NCI-H526 (cell line): ENCODE results near the gene PLEKHF1.
"Not testable (repeated sequence)": the region's sequence is repeated elsewhere in the genome, so short reads cannot be mapped to it uniquely, and the experiment has no call there.

ENCODE experiments used
- DNase-seq, 2 experiments: peaks; one replicate each; lab custom pipeline; 2025; lab: John Stamatoyannopoulos, UW

The PLEKHF1 gene, protein sequence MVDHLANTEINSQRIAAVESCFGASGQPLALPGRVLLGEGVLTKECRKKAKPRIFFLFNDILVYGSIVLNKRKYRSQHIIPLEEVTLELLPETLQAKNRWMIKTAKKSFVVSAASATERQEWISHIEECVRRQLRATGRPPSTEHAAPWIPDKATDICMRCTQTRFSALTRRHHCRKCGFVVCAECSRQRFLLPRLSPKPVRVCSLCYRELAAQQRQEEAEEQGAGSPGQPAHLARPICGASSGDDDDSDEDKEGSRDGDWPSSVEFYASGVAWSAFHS

GRCh38 chr19:29665215-29665825 is at the start of gene PLEKHF1:
Gene PLEKHF1 (plus strand): TSS chr19:29665461. CDS start chr19:29673840, 8,379 bp downstream.
- DNase-seq, result peak; percentile 34 to 90

- DNase-seq, result no peak
Measured at GRCh38 chr19:29615891-29616425, 49.3 kb upstream of the PLEKHF1 start.

DNA sequence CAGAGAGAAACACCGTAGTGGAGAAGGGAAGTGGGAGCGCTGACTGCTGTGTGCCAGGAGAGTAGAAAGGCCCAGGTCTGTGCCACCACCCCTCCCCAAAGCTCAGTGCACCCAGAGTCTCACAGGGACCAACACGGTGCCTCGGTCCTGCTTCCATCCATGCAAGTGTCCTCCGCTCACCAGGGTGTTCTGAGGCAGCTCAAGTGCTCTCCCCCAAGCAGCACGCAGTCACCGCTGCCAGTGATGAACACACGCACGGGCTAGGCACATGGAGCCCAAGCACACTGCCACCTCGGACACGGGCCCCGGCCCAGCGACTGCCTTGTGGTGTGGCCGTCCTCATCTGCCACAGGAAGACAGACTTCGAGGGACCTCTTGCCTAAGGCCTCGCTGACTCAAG is 48.7 kb upstream of the PLEKHF1 start:
- DNase-seq, result no peak

GRCh38 chr19:29617366-29618266 is 47.6 kb upstream of the PLEKHF1 start:
- DNase-seq, result no peak

- no peak for DNase-seq
Measured at GRCh38 chr19:29618434-29618833, 46.8 kb upstream of the PLEKHF1 start.

- no peak for DNase-seq
Measured at GRCh38 chr19:29618871-29619270, 46.4 kb upstream of the PLEKHF1 start.

DNA sequence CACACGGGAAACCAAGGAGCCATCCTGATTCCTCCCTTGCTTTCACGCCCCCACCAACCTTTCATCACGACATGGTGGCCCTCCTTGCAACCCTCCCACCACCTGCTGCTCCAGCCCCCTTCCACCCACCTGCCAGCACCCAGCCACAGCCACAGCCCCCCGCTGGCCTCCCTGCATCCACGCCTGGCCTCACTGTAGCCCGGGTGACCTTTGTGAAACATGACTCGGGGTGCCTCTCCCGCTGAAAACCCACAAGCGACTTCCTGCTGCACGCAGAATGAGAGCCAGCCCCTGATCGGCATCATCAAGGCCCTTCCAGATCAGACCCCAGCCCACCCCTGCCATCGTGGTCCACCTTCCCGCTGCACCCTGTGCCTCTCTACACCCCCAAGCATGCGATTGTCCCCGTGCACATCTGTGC is 44.3 kb upstream of the PLEKHF1 start:
- no peak for DNase-seq

DNA sequence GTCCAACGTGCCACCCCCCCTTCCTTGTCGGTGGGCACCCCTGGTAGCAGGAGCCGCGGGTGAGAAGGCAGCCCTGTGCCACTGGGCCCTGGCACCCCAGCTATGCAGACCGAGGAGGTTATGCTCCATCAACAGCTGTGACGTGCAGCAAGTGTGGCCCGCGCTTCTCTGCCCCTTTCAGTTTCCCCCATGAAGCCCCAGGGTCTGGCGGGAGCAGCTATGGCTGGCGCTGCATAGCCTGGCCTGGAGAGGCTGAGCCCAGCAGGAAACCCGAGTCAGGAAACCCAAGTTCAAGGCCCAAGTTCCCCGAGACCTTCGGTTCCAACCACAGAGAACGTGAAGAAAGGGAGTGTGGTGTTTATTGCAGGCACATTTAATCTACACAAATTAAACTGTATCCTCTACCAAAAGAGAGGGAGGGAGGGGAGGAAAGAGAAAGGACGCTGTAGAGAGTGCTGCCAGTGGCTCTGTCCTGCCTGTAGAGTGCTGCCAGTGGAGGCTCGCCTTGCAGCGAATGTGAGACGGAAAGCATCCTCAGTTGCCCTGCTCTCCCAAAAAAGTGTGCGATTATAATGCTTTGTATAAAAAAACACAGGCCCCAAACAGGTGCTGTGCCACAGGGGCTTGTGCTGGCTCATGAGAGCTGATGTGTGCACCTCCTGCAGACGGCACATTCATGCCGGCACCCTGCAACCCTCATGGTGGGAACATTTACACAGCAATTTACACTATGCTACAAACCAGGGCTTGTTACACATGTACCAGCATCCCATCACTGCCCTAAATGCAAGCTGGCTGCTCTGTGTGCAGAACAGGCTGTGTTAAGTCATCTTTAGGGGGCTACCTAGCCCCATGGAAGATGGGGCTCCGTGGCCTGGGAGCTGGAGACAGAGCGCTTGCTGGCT is 42.8 kb upstream of the PLEKHF1 start:
- no peak for DNase-seq

DNA sequence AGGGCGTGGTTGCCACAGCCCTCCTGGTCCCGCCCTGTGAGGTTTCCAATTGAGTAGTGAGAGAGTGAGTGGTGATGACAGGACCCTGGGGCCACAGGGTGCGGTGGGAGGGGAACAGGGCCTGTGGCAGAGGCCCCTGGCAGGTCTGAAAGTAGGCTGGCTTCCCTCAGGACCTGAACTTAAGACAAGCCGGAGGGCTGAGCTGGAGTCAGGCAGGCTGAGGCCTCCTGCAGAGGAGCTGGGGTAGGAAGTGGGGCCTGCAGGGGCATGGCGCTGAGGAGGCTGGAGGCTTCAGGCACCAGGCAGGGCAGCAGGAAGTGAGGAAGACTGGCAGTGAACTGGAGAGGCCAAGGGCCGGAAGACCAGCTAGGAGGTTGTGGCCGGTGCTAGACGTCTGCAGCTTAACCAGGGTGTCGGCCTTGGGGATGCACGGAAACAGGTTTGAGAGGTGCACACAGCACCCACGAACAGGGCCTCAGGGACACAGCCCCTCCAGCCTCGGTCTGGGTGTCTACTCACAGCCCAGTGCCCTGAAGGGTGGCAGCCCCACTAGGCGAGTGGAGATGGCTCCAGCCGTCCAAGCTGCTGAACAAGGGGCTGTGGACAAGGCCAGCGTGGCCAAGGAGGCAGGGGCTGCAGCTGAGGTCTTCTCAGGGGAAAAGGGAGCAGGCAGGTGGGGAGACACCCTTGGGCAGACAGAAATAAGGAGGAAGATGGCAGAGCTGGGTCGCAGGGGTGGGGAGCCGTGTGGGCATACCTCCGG is 41.4 kb upstream of the PLEKHF1 start:
- DNase-seq, result no peak

GRCh38 chr19:29624489-29625185 is 40.6 kb upstream of the PLEKHF1 start:
- DNase-seq, result no peak

GRCh38 chr19:29625186-29625651 is 40.0 kb upstream of the PLEKHF1 start:
- DNase-seq, result no peak

GRCh38 chr19:29626386-29626785 is 38.9 kb upstream of the PLEKHF1 start:
- no peak for DNase-seq

DNA sequence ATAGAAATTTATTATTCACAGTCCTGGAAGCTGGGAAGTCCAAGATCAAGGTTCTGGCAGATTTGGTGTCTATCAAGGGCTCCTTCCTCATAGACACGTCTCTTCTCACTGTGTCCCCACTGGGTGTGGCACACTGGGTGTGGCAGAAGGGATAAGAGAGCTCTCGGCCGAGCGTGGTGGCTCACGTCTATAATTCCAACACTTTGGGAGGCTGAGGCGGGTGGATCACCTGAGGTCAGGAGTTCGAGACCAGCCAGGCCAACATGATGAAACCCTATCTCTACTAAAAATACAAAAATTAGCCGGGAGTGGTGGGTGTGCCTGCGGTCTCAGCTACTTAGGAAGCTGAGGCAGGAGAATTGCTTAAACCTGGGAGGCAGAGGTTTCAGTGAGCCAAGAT is 38.4 kb upstream of the PLEKHF1 start:
- not testable (repeated sequence) for DNase-seq

DNA sequence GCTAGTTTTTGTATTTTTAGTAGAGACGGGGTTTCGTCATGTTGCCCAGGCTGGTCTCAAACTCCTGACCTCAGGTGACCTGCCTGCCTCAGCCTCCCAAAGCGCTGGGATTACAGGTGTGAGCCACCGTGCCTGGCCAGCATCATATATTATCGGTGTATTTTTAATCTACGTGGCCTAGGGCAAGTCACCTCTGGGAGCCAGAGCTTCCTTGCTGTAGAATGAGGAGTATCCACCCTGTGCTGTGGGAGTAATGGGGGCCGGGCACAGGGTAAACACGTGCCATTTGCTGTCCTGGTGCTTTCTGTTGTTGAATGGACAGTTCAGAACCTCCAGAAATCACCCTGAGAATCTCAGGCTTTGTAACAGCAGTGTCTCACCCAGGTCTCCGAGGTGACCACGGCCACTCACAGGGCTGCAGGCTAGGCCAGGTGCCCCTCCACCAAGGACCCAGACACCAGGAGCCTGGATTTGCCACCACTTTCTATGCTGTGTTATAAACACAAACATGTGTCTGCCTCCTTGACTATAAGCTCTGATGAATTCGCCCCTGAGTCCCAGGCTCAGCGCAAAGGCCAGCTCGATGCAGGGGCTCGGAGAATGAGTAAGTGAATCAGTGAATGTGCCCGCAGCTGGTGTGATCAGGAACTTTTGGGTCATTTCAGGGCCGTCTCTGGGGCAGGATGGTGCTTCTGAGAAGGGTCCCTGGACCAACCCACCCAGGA is 36.4 kb upstream of the PLEKHF1 start:
- DNase-seq, result no peak

- no peak for DNase-seq
Measured at GRCh38 chr19:29629836-29630534, 35.3 kb upstream of the PLEKHF1 start.

- DNase-seq, result no peak
Measured at GRCh38 chr19:29630655-29631054, 34.6 kb upstream of the PLEKHF1 start.

- DNase-seq, result no peak
Measured at GRCh38 chr19:29631450-29631849, 33.8 kb upstream of the PLEKHF1 start.

GRCh38 chr19:29634002-29634401 is 31.3 kb upstream of the PLEKHF1 start:
- no peak for DNase-seq
